Upper lobe of left lung (tissue), 4 donors: ENCODE results near the gene CORO7.

ENCODE experiments used
- CTCF ChIP-seq, 6 experiments: fragments of 450-650 bp in 4 of 6; fragments of 200-600 bp in 2 of 6; sonication (generic) in 2 of 6; IDR thresholded peaks; one replicate each; pipeline ENCODE4 v1.5.1; 2016 to 2019; ENCODE audit warnings: antibody characterized with exemption in 6 of 6
- POLR2A ChIP-seq, 4 donors: fragments of 450-650 bp; IDR thresholded peaks; one replicate each; pipeline ENCODE4 v1.5.1; 2016 to 2017; ENCODE audit warnings: antibody characterized with exemption in 4 of 4, mild to moderate bottlenecking in 2 of 4

- TF ChIP-seq CTCF (IDR thresholded peaks at IDR 0.05): no peak
- no peak for TF ChIP-seq POLR2A (IDR thresholded peaks at IDR 0.05)
These were observed 70.3 kb downstream of the CORO7 start for GRCh38 chr16:4345836-4346781.
